ENCODE measurements around the gene SELENOM.

Gene SELENOM

DNA sequence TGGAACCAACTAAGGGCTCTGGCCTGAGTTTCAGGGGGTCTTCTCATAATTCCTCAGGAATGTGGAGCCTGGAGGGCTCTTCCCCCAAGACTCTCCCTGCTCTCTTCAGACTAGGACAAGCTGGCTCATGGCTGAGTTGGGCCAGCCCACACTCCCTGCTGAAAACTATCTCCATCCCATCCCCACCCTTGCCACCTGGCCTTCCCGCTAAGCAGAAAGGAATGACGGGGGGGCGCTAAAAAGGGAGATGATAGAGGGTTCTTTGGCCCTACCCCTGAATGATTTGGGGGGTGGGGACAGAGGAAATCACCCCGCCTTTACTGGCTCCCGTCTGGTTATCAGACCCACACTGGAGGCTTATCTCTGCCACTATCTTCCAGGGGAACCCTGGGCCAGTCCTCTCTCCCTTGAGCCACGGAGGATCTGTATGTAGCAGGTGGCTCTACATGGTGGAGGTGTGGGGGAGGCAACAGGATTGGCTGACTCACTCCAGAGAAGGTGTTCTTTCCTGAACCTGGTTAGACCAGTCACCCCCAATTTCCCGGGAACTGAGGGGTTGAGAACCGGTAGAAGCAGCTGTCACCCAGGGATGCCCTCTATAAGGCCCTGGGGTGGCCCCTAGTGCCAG is 20.6 kb downstream of the SELENOM start:
- no peak for DNase-seq (ENCODE audit: low read depth)

DNA sequence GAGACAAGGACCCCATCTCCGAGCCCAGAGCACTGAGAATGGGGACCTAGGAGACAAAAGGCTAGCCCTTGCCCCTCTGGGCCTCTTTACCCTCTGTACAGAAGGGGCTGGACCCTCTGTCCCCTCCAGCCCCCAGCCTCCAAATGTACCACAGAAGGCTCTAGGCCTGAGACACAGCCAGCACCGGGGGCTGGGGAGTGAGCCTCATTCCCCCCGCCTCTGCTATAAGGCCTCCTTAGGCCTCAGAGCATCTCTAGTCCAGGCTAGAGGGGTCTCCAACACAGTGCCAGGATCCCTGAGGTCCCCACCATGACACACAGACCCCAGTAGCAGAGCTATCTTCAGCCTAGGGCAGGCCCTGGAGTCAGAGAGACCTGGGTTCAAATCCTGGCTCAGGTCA is 21.4 kb downstream of the SELENOM start:
- H3K4me3 ChIP-seq (ENCODE audit: low read length) = no peak overlapping the region
- TF ChIP-seq, protein P1, sequence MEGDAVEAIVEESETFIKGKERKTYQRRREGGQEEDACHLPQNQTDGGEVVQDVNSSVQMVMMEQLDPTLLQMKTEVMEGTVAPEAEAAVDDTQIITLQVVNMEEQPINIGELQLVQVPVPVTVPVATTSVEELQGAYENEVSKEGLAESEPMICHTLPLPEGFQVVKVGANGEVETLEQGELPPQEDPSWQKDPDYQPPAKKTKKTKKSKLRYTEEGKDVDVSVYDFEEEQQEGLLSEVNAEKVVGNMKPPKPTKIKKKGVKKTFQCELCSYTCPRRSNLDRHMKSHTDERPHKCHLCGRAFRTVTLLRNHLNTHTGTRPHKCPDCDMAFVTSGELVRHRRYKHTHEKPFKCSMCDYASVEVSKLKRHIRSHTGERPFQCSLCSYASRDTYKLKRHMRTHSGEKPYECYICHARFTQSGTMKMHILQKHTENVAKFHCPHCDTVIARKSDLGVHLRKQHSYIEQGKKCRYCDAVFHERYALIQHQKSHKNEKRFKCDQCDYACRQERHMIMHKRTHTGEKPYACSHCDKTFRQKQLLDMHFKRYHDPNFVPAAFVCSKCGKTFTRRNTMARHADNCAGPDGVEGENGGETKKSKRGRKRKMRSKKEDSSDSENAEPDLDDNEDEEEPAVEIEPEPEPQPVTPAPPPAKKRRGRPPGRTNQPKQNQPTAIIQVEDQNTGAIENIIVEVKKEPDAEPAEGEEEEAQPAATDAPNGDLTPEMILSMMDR (conservative IDR thresholded peaks at IDR 0.05; ENCODE audit: low read depth, low read length) = no peak
- no peak for DNase-seq (ENCODE audit: low read depth)

More for the DNA sequence above, 20.6 kb downstream of the SELENOM start:
- TF ChIP-seq, protein P1 (conservative IDR thresholded peaks at IDR 0.05; ENCODE audit: low read depth, low read length) = no peak
- no peak overlapping the region for H3K4me3 ChIP-seq (ENCODE audit: low read length)

- no peak for DNase-seq (ENCODE audit: low read depth)
- TF ChIP-seq, protein P1 (conservative IDR thresholded peaks at IDR 0.05; ENCODE audit: low read depth, low read length) = no peak
Observed at GRCh38 chr22:31085493-31085824, 21.9 kb downstream of the SELENOM start.

DNA sequence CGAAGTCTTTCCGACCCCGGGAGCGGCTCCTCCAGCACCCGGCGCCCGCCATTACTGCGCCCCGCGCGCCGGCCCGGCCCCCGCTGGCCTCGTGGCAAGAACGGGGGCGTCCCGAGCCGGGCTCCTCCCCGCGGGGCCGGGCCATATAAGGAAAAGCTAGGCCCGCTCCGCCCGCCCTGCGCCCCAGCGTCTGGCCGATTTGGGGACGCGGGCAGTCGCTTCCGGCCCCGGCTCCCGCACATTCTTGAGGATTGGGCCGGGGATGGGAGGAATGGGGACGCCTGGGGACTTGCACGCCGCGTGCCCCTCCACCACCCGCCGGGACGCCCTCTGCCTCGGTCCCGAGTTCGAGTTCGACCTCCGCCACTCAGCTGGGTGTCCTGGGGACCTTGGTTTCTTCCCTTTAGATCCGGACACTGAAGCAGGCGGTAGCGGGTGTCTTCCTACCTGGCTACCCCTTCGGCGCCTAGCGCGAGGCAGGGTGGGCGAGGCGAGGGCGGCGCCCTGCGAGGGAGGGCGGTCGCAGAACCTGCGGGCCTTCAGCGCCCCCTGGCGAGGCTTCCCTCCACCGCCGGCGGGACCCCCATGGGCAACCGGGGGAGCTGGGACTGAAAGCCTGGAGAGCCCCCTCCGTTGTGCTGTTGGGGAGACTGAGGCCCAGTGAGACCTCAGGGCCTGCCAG is 22.4 kb downstream of the SELENOM start:
- peak overlapping the region; percentile 71 for H3K4me3 ChIP-seq (ENCODE audit: low read length)
- TF ChIP-seq, protein P1 (conservative IDR thresholded peaks at IDR 0.05; ENCODE audit: low read depth, low read length) = peak; percentile 81
- DNase-seq (ENCODE audit: low read depth) = peak; percentile 35

More at GRCh38 chr22:31085493-31085824, 21.9 kb downstream of the SELENOM start:
- H3K4me3 ChIP-seq (ENCODE audit: low read length) = peak overlapping the region; percentile 71

DNA sequence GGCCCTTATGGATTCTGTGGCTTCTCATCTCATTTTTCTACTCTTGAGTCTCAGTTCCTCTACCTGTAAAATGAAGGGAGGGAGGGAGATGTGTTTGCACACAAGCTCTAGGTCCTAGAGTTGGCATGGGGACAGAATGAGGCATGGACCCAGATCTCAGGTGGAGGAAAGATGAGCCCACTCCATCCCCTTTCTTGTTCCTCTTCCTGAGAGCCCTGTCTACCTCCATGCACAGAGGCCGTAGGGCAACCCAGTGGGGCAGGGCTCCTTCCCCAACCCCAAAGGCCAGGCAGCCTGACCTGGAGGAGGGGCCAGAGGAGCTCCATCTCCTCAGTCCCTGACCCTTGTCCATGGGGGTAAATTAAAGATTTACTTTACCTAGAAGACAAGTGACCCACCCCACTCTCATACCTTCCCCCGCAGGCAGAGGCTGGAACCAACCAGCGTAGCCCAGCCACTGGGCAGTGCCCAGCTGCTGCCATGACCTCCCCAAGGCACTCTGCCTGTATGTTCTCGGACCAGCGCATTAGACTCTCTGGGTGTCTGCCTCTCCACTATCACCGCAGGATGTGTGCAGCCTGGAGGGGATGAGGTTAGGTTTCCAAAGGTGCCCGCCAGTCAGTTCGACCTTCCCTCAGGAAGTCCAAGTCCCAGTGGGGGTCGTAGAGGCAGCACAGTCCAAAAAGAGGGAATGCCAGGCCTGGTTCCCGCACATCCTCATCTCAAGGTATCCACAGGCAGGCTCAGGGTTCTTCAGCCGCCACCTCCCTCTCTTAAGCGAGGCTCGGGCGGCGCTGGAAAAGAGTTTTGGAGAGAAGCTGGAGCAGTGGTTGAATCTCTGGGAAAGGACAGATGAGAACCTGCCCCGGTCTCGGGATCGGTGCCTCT is 23.2 kb downstream of the SELENOM start:
- H3K4me3 ChIP-seq (ENCODE audit: low read length) = peak overlapping the region; percentile 71
- no peak for DNase-seq (ENCODE audit: low read depth)
- TF ChIP-seq, protein P1 (conservative IDR thresholded peaks at IDR 0.05; ENCODE audit: low read depth, low read length) = no peak

- TF ChIP-seq, protein P1 (conservative IDR thresholded peaks at IDR 0.05; ENCODE audit: low read depth, low read length) = no peak
- no peak overlapping the region for H3K4me3 ChIP-seq (ENCODE audit: low read length)
Observed at GRCh38 chr22:31083377-31083768, 24.0 kb downstream of the SELENOM start.

More at GRCh38 chr22:31083377-31083768, 24.0 kb downstream of the SELENOM start:
- no peak for DNase-seq (ENCODE audit: low read depth)

Measured in retinal pigment epithelial cell (primary cell).